Stimulated activated CD8-positive, alpha-beta memory T cell treated with anti-CD3 and anti-CD28 coated beads, Interleukin-15, amount 100 ng/mL, for 24 hours (primary cell): Measurements from ENCODE around the gene SLX4IP.

Source experiments
- DNase-seq: peaks from one replicate; pipeline ENCODE4 v3.0.0-alpha.2; 2020; ENCODE audit warnings: low read depth

The SLX4IP gene

DNA sequence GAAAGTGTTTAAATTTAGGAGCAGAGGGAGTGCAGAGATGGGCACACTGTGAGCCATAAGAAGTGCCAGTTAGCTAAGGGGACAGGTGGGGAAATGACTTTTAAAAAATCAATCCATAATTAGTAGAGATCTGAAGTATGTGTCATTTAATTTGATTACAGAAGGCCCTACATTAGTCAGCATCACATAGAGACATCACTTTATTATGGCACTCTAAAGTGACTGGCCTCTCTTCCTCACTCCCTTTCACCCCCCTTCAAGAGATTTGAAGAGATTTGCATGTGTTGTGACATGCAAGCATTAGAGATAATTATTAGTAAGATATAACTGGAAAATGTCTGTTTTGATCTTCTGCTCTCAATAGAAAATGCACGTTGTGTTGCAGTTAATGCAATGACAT lies 86.7 kb downstream of the SLX4IP start:
- DNase-seq = no peak

DNA sequence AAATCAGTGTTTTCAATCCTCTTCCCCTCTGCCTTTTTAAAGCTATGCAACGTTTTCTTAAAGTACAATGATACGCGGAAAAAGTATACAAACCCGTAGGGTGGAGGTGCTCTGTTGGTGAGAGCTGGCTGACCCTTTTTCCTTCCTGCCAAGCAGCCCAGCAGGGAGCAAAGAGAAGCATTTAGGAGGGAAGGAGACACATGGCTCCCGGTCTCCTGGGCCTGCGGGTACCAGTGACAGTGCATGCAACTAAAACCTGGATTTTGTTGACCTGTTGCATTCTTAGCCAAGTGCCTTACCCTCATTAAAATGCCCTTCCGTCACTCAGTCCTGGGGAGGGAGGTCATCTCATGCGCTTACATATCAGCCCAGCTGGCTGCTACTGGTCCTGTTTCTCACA lies 87.2 kb downstream of the SLX4IP start:
- no peak for DNase-seq

DNA sequence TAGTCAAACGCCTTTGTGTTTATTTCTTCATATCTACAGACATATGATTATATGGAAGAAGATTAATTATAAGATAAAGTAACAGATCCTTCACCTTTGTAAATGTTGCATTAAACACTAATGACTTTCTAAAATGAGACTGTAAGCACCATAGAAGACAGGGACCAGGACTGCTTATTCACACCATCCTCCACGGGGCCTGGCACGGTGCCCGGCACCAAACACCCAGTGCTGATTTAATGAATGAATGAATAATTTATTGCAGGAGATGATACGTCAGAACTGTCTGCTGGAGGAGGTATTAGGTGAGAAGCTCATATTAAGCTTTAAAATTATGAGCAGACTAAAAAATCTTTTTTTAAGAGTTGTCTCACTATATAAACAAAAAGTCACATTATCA lies 88.3 kb downstream of the SLX4IP start:
- no peak for DNase-seq

DNA sequence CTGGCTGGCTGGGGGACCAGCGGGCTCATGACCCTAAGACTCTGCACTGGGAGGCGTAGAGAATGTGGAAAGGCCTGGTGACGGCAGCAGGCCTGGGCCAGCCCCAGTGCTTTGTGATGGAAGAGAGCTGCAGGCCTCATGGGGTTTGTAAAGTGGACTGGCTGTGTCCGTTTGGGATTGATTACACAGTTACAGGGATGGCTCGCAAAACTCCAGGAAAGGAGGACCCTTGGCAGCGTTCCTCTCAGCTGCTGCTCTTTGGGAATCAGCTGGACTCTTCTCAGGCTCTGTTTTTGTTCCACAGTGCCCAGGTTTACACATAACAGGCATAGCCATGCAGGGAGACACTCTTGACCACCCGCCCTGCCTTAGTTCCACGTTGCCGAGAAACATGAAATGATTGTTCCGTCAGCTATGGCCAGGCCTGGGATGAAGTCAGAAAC lies 89.0 kb downstream of the SLX4IP start:
- no peak for DNase-seq

DNA sequence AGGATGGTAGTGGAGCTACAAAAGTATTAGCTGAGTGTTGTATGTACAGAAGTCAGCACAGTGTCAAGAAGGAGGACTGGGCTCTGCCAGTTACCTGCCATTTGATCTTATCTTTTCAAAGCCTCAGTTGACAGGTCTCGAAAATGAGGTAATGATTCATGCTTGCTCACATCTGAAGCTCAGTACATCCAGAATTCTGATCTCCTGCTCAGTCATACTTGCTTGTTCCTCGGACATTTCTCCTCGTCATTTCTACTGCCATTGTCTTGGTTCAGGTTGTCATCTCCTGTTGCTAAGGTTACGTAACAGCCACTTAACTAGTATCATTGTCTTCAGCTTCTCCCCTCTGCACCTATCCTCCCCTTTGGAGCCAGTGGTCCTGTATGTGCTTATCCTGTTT lies 89.5 kb downstream of the SLX4IP start:
- no peak for DNase-seq

DNA sequence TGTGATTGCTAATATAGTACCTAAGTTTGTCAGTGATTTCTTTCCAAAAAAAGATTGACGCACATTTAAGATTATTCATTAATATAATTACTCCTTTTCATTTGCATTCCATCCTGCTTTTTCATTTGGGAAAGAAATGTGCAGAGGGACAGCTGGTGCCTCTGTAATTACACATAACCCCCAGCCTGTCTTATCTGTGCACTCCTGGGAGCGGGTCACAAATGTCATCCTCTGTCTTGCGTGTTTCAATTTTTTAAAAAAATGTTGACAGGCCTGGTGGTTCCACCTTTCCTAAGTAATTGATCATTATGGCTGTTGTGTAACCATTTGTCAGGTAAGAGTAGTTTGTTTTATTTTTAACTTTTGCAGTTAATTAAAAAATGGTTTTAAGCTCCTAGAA lies 92.7 kb downstream of the SLX4IP start:
- DNase-seq = no peak

DNA sequence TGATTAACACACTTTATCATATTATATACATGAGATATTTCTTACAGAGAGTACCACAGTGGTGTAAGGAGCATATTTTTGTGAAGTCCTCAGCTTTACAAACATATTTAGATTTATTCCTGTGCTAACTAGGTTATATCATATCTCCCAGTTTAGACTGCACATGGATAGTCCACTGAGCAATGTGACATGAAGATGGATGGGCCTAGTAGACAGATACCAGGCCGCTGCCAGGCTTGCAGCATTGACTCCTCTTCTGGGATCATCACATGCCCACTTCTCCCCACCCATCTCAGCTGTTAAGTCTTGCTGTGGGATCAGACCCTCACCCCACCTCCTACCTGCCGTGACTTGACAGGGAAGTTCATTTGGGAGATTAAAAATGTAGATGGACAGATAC lies 95.8 kb downstream of the SLX4IP start:
- no peak for DNase-seq

DNA sequence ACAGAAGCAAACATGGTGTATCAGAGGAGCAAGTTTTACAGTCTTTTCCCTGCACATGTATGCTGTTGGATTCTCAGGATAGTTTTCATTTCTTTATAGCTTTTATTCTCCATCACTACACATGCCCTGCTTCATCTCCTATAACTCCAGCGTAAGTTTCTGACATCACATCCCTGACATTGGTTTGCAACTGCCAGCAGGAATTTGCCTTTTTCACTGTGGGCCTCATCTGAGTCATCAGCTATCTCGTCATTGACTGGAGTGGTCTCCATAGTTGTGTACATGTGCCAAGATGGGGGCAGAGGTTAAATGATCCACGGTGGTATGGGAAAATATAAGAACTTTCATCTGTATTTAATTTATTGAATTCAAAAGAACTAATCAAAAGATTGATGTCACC lies 96.7 kb downstream of the SLX4IP start:
- no peak for DNase-seq

DNA sequence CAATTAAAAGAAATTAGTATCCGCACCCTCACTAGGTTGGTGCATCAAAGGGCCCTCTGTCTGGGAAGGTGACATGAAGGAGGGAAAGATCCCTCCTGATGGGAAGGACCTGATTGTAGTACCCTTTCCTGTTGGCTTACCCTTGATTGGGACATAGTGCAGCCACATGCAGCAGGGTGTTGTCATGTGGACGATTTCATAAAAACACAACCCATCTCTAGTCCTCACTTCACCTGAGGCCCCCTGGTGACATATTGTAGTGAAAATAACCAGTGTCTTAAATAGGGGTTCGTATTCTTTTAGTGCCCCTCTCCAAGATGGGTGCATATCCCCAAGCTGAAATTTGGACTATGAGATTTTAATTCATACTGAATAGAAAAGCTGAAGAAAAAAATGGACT lies 97.3 kb downstream of the SLX4IP start:
- DNase-seq = no peak

DNA sequence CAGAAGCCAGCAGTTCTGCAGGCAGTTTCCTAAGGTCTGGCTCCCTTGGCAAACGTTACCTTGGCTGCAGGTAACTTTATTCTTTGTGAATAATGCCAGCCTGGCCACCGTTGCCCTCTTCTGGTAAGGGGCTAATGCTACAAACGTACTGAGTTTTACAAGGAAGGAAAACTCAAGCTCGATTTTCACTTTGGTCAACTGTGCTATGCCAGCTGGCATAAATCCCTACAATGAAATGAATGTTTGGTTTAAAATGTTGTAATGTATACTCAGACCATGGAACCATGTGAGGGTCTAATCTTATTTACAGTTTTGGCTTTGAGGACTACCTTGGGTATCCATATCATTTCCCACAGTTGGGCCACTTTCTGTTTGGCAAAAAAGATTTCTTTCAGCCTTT lies 101.4 kb downstream of the SLX4IP start:
- DNase-seq = no peak

DNA sequence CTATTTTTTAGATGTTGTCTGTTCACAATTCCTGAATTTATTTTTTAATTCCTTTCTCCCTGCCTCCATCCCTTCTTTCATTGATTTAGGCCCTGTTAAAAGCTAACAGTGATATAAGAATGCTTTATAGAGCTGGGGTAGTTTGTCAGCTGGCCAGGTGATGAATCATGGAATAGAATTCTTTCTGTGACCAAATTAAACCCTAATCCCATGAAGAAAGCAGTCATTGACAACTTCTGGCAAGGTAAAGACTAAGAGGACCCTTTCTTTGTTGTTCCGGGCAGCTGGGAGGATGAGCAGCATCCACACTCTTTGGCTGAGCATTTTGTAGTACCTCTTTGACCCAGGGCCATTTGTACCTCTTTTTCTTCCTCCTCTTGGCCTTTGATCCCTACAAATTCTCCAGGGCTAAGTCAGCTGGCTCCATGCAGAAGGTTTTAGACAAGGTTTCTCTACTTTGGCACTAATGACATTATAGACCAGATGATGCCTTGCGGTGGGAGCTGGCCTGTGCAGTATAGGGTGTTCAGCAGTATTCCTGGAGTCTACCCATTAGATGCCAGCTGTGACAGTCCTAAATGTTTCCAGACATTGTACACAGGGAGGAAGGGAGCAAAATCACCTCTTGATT lies 102.9 kb downstream of the SLX4IP start:
- DNase-seq = no peak

DNA sequence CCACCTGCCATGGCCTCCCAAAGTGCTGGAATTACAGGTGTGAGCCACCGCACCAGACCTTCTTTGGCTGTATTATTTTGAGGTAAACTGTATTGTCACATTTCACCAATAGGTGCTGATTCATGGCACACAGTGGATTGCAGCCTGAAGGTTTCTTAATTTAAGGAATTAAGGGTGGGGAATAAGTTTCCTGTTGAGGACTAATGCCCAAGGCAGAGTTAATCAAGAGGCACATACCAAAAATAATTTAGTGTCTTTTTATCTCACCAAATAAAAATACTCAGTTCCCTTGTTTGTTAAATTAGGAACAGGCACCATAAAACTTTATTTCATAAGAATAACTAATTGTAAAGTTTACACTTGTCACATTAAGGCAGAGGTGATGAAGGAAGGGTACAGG lies 103.7 kb downstream of the SLX4IP start:
- no peak for DNase-seq

DNA sequence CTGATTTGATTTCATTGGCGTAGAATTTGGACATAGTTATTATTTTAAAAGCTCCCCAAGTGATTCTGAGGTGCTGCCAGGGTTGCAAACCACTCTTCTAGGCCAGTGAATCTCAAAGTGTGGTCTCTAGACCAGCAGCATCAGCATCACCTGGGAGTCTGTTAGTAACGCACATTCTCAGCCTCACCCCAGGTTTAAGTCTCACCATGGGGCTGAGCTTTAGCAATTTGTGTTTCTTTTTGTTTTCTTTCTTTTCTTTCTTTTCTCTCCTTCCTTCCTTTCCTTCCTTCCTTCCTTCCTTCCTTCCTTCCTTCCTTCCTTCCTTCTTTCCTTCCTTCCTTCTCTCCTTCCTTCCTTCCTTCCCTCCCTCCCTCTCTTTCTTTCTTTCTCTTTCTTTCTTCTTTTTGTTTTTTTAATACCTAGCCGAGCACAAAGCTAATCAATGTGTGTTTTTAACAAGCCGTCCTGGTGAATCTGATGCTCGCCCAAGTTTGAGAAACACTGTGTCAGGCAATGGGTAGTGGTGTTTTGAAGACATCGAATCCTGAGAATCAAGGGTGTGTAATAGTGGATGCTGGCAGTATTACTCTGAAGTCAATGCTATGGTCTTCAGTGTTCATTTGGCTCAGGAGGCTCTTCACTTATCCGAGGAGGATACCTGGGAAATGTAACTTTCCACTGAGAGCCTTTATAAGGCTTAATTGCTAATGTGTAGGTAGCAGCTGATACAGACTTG lies 104.9 kb downstream of the SLX4IP start:
- no peak for DNase-seq

DNA sequence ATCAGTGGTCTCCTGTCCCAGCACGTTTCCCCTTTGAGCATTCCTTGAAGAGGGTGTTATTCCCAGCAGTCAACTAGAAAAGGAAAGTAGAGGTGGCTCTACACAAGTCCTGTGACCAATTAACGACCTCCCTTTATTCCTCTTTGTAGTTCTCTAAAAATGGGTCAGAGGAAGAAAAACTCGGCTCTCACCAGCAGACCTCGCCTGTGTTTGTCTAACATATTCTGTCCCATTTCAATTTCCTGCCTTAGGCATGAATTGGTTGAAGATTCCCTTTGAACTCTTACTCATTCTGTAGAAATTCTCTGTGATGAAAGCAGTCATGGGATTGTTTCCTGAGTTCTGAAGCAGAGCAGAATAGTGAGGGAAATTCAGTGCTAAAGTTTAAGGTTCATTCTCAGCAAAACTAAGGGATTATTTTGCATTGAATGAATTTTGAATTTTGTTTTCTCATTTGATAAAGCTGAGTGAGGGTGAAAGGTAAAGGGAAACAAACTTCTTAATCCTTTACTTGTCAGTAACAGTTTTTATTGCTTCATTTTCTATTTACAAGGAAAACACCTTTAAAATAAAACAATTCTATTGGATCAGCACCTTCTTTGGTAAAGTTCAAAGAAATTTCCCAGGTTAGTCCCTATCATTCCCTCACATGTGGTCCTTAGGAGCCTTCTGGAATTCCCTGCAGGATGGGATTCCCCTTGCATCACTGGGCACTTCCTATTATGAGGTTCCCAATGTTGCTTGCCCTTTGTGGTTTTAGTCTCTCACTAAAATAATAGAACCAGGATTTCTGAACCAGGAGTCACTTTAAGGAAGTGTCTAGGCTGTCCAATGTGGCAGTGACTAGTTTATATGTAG lies 105.8 kb downstream of the SLX4IP start:
- DNase-seq = no peak

DNA sequence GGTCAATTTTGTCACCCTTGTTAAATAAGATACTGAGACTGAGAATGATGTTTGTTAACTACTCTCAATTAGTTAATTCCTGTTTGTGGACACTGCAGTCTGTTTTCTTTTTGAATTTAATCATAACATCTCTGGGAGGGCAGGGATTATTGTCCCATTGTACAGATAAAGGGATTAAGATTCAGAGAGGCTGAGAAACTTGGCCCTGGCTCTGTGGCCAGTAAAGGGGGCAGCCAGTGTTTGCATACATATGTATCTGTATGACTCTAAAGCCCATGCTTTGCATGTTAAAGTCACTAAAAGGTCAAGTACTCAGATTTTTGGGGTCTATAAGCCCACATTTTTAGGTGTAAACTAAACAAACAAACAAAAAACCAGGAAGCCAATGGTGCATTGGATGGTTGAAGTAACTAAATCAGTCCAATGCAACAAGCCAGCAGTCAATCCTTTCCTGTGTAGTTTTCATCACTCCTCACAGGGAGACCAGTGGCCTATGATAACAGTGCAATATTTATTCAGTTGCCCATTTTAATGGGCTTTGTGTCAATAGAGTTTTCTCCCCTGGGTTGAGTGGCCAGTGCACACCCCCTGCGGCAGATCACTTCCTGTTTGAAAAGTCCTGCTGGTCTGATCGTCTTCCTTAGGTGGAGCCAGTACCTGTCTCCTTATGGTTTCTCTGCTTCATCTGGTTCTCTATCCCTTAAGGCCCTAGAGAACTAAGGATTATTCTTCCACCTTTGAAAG lies 106.7 kb downstream of the SLX4IP start:
- DNase-seq = no peak

DNA sequence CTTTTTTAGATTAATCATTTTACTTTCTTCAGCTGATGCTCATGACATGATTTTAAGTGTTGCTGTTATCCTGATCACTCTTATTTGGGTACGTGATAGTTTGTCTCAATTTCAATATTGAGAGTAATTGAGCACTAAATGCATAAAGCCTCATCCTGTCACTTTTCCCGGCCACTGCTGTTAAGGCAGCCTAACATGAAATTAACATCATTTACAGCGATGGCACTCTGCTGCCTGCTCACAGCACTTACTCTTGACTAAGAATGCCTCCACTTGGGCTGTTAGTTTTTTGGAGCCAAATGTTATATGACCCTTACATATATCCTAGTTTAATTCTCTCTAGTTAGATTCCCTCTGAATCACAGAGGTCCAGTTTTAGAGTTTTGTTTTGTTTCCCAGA lies 107.3 kb downstream of the SLX4IP start:
- no peak for DNase-seq

DNA sequence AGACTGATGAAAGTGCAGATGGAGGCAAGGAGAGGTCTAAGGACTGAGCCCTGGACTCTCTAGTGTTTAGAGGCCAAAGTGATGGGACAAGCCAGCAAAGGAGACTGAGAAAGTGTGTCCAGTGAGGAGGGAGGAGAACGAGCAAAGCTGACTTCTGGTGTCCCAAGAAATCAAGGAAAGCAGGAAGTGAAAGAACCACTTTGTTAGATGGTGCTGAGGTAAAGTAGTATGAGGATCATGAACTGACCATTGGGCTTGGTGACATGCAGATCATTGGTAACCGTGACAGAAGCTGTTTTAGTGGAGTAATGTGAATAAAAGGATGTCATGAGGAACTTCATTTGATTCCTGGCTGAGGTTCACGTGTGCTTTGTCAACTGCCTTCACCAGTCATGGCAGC lies 108.4 kb downstream of the SLX4IP start:
- no peak for DNase-seq

DNA sequence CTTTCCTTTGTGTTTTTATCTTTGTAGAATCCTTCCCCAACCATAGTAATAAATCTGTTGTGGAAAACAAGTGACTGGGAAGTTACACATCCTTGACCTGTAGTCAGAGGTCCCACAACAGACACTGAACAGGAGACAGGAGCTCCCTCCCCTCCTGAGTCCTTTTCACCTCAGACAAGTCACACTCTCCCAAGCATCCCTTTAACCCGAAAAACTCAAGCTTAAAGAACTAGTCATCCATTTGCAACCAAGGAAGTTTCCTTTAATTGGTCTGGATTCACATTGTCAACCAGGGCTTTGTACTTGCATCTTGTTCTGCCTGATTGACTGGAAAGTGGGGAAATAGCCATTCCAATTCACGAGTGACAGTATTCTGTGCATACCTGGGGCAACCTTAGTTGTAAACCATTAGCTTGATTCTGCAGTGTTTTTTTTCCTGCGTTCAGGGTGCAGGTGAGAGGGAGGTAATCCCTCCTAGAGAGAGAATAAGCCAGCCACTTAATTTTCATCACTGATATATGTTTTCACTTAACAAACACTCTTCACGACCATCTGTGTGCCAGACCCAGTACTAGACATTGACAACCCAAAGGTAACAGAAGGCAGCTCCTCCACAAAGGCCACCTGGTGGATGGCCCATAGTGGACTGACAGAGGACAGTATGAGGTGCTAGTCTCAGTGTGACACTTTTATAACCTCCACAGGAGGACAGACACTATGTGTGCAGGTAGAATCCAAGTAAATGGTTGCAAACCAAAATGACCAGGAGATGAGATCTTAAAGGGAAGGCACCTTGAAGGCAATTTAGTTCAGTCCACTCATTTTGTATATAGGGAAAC lies 112.4 kb downstream of the SLX4IP start:
- DNase-seq = no peak

DNA sequence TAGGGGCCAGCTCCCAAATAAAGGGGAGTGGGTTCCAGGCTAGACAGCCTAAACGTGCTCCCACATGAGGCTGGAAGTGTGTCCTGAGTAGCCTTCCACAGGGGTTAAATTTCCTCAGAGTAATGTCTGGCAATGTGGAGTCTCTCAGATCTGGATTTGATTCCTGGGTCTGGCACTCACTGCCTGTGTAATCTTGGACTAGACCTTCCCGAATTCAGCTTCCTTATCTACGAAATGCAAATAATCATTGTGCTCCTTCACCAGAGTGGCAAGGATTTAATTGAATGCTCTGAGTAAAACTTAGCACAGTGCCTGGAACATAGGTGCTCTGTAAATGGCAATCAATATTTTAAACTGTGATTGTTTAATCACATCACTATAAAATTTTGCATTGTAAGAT lies 114.4 kb downstream of the SLX4IP start:
- no peak for DNase-seq

DNA sequence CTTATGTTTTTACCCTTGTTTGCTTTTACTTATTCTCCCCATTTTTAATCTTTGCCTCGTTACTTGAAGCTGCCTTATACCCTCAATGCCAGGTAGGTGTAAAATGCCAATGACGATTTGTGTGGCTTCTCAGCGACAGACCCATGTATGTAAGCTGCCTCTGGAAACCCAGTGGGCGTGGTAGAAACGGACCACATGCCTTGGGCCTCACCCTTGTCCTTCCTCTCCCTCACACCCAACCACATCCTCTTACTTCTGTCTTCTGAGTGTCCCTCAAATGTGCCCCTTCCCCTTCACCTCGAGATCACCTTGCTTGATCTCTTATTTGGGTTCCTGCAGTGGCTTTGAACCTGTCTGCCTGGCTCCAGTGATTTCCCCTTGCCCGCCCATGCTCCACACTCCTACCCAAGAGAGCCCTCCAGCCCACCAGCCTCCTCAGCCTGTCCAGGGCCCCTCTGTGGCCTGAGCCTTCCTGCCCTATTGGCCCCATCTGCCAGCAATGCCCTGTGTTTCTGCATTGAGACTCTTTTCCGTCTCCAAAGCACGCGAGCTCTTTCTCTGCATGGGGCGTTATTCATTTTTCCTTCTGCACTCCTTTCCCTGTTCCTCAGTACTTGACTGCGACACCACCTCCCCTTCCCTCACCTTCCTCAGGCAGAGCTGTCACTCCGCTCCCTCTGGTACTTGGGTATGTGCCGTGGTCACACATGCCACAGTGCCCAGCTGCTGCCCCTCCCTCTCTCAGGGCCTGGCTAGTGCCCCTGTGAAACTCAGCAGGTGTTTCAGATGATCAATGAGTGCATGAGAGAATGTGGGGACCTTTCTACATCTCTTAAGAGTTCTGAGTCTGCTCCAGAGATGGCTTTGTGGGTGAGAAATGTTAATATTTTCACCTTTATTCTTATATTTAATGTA lies 115.4 kb downstream of the SLX4IP start:
- DNase-seq = no peak
